Small intestine (tissue), 7 donors: ENCODE measurements around the gene UNKL. TPM values are rescaled to one million over a fixed set of nuclear protein-coding genes. Genes with fewer than 3 reads are reported as not detected.

Experiments
- DNase-seq, 2 donors: peaks; one replicate each; pipeline versions ENCODE4 v3.0.0 to v3.0.0-alpha.2; 2013
- FAIRE-seq: peaks from 2 replicates; lab custom pipeline; 2012; peaks lifted over from hg19 to GRCh38; lab: Jason Lieb, UNC
- H3K27ac ChIP-seq, 3 donors: one replicate each; pipeline ENCODE4 v1.5.1; 2013; ENCODE audit warnings: low read length in 2 of 3, mild to moderate bottlenecking in 2 of 3, control low read depth in 1 of 3, inconsistent platforms in 1 of 3, low read depth in 1 of 3, moderate library complexity in 1 of 3
- H3K27me3 ChIP-seq, 3 donors: one replicate each; pipeline ENCODE4 v1.6.1; 2013; ENCODE audit warnings: low read length in 3 of 3, inconsistent platforms in 1 of 3; ENCODE audit not compliant: control insufficient read depth in 3 of 3, insufficient read depth in 3 of 3
- H3K36me3 ChIP-seq, 3 donors: one replicate each; pipeline ENCODE4 v1.6.1; 2013; ENCODE audit warnings: low read length in 3 of 3, inconsistent platforms in 1 of 3, low read depth in 1 of 3, mild to moderate bottlenecking in 1 of 3, moderate library complexity in 1 of 3; ENCODE audit not compliant: control insufficient read depth in 3 of 3, insufficient read depth in 2 of 3
- H3K4me1 ChIP-seq, 3 donors: one replicate each; pipeline ENCODE4 v1.6.1; 2013; ENCODE audit warnings: low read length in 2 of 3, inconsistent platforms in 1 of 3, low read depth in 1 of 3, mild to moderate bottlenecking in 1 of 3, moderate library complexity in 1 of 3; ENCODE audit not compliant: control insufficient read depth in 3 of 3, insufficient read depth in 2 of 3
- H3K4me3 ChIP-seq, 3 donors: one replicate each; pipeline ENCODE4 v1.5.1; 2013; ENCODE audit warnings: low read length in 3 of 3, control low read depth in 1 of 3, inconsistent platforms in 1 of 3, low read depth in 1 of 3, mild to moderate bottlenecking in 1 of 3, moderate library complexity in 1 of 3
- H3K9me3 ChIP-seq, 2 donors: one replicate each; pipeline ENCODE4 v1.6.1; 2013; ENCODE audit warnings: low read depth in 1 of 2, low read length in 1 of 2; ENCODE audit not compliant: control insufficient read depth in 2 of 2, insufficient read depth in 1 of 2
- WGBS, 3 donors: extraction: QIAGEN DNeasy Blood & Tissue Kit; methylation state at CpG; one replicate each; pipeline ENCODE4 v1.1.7; 2013; 5-methylcytosine and 5-hydroxymethylcytosine counted together
- polyA plus RNA-seq, 4 donors: library from polyadenylated mRNA; stranded (reverse) in 3 of 4; unstranded in 1 of 4; fragments of 200-250 nt in 3 of 4; fragments of 120-200 nt in 1 of 4; gene quantifications; one replicate each; pipeline versions ENCODE4 v1.2.1 to v1.2.3, GENCODE V29; 2013
- donor health status: healthy with polysubstance abuse.
- donor health status: control.
- donor health status: control.
- donor health status: Bipolar disorder and iron deficiency.
- donor health status: healthy.

Gene UNKL
- polyA plus RNA-seq, 4 donors: 1.9 to 21.1 (median 4.6) TPM

DNA sequence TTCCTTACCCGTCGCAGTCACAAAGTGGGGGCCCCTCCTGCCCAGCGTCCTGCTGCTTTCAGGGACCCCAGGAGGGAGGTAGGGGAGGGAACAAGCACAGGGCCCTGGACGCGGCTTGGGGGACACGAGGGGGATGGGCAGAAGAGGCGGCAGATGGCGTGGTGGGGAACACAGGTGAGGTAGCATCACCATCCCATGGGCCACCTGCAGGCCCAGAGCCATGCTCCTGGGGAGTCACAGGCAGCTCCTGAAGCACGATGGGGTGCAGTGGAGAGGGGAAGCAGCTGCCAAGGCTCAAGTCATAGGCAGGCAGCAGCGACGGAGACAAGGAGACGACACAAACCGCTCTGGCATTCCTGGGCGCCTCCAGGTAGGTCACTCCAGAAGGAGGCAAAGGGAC, 10.8 kb downstream of the UNKL start:
- Histone ChIP-seq H3K9me3 (no peaks in the 10 kb centered on the region), H3K4me1 (peaks cover 0 to 9% (median 4%) of the 10 kb centered on the region in 3 donors), H3K27ac (no peak overlapping the region), H3K4me3 (no peak overlapping the region), H3K36me3 (peaks cover 6 to 87% (median 16%) of the 10 kb centered on the region in 3 donors), H3K27me3 (no peaks in the 10 kb centered on the region)
- no peak for FAIRE-seq
- WGBS, 3 donors: 86 to 93% (median 91%) methylated on average over 14 of the region's 14 CpGs
- no peak for DNase-seq

DNA sequence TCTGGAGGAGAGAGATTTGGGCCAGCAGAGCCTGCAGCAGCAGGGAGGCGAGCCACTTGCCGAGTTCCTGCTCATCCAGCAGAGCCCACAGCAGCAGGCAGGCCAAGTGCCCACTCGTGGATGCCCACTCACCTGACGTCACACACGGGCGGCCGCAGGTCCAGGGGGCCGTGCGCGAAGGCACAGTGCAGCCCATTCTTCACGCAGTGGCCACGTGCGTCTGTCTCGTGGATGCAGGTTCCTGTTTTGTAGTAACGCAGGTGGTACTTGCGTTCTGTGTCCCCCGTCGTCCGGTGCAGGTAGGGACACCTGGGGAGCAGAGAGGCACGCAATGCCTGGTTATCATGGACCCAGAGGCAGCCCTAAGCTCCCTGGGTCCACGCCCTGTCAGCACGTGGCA, 11.5 kb downstream of the UNKL start:
- peaks cover 6 to 94% (median 16%) of the 10 kb centered on the region in 3 donors for H3K36me3 ChIP-seq
- no peak for FAIRE-seq
- WGBS, 3 donors: 91 to 93% (median 91%) methylated on average over 22 of the region's 22 CpGs

DNA sequence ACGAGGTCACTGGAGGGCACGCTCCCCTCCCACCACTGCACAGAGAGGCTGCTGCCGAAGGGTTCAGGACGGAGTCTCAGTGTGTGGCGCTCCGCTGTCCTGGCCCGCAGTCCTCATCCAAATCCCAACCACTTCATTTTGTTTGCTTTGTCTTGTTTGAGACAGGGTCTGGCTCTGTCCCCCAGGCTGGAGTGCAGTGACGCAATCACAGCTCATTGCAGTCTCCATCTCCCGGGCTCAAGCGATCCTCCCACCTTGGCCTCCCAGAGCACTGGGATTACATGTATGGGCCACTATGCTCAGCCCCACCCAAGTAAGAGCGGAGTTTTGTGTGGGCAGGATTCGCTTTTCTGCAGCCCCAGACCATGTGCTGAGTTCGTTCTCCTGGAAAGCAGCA, 12.7 kb downstream of the UNKL start:
- H3K27ac ChIP-seq: no peak overlapping the region
- H3K4me3 ChIP-seq: no peak overlapping the region
- WGBS, 3 donors: 92 to 94% (median 93%) methylated on average over 13 of the region's 13 CpGs
- FAIRE-seq (no peak), DNase-seq (no peak)
- H3K9me3 ChIP-seq: no peaks in the 10 kb centered on the region
- no peaks in the 10 kb centered on the region for H3K27me3 ChIP-seq
- H3K4me1 ChIP-seq: no peaks in the 10 kb centered on the region
- peaks cover 8 to 90% (median 16%) of the 10 kb centered on the region in 3 donors for H3K36me3 ChIP-seq

More for the DNA sequence above, 11.5 kb downstream of the UNKL start:
- Histone ChIP-seq H3K27ac (no peak overlapping the region), H3K4me1 (peaks cover 0 to 4% (median 0%) of the 10 kb centered on the region in 3 donors), H3K4me3 (no peak overlapping the region), H3K9me3 (no peaks in the 10 kb centered on the region), H3K27me3 (no peaks in the 10 kb centered on the region)
- no peak for DNase-seq

DNA sequence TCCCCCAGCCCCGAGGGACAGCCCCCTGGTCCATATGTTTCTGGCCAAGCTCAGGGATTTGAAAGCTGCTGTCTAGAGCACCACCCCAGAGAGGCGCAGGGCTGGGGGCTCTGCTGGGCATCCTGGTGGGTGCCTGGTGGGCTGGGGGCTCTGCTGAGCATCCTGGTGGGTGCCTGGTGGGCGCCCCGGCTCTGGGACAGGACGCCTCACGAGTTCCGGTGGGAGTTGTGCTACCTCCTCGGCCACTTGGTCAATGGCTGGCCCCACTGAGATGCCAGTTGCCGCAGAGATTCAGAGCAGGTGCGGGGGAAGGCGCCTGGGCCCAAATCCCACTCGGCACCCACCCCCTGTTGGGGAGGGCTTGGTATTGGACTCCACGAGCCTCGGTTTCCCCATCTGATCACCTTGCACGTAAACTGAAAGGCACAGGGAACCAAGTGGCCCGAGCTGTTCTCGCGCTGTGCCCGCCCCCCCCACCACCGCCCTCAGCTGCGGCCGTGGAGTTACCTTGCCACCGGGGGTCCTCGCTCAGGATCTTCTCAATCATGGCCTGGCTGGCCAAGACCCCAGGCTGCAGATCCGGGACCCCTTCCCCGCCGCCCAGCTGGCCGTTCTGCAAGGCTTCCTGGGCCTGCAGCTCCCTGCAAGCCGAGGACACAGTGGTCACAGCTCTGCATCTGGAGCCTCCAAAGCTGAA, 13.3 kb downstream of the UNKL start:
- 91 to 96% (median 93%) methylated on average over 26 to 29 of the region's 29 CpGs for WGBS, 3 donors
- Histone ChIP-seq H3K36me3 (peaks cover 8 to 90% (median 16%) of the 10 kb centered on the region in 3 donors), H3K27ac (no peak overlapping the region), H3K4me1 (no peaks in the 10 kb centered on the region), H3K4me3 (no peak overlapping the region), H3K27me3 (no peaks in the 10 kb centered on the region), H3K9me3 (no peaks in the 10 kb centered on the region)
- FAIRE-seq (no peak), DNase-seq (no peak)

DNA sequence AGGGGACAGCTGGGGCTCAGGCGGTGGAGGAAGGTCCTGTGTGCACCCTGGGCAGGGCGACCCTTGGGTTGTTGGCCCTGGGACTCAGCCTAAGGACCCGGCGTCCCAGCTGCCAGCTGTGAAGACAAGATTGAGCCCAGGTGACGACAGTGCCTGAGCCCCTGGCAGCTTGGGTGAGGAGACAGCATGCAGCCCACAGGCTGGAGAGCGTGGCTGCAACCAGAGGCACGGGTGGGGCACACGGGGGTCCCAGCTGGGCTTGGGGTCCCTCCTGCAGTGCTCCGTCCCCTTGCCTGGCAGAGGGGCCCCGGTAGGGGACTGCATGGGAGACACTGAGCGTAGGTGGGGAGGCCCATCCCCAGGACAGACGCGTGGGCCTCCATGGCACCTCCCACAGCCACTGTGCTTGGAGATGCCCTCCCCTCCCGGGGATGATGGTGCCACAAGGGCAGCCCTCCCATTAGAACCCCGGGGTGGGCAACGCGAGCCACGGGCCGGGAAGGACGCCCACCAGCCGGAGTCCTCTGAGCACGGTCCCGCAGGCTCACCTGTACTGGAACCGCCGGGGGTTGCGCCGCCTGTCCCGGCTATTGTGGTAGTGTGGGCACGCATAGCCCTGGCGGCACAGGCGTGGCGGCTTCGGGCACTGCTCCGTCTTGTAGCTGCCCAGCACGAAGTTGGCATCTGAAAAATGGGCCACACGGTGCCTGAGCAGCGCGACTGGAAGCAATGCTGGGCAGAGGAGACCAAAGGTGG, 15.5 kb downstream of the UNKL start:
- Histone ChIP-seq H3K27ac (no peak overlapping the region), H3K4me1 (no peaks in the 10 kb centered on the region), H3K4me3 (no peak overlapping the region), H3K9me3 (no peaks in the 10 kb centered on the region), H3K27me3 (no peaks in the 10 kb centered on the region), H3K36me3 (peaks cover 11 to 86% (median 14%) of the 10 kb centered on the region in 3 donors)
- 96 to 98% (median 96%) methylated on average over 28 to 38 of the region's 38 CpGs for WGBS, 3 donors
- DNase-seq: no peak
- FAIRE-seq: no peak

DNA sequence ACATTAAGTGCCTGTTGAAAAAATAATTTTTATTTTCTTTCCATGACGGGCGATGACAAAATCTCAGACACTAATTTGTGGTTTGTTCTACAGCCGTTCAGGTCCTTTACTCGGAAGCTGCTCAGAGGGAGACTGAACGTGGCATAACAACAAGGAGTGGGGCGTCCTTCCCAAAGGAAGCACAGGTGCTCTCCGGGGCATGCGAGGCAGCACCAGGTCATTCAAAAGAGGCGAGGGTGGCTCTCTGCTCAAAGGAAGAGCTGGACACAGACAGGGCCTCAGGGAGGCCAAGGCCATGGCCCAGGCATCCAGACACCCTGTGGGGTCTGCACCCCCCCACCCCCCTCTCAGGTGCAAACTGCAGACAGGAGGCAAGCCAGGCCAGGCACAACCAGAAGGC, 16.2 kb downstream of the UNKL start:
- FAIRE-seq (no peak), DNase-seq (no peak)
- WGBS, 3 donors: 95 to 96% (median 95%) methylated on average over 9 of the region's 9 CpGs
- no peak overlapping the region for H3K4me3 ChIP-seq
- no peaks in the 10 kb centered on the region for H3K9me3 ChIP-seq
- H3K27me3 ChIP-seq: no peaks in the 10 kb centered on the region
- peaks cover 17 to 86% (median 20%) of the 10 kb centered on the region in 3 donors for H3K36me3 ChIP-seq
- H3K4me1 ChIP-seq: no peaks in the 10 kb centered on the region
- H3K27ac ChIP-seq: no peak overlapping the region

DNA sequence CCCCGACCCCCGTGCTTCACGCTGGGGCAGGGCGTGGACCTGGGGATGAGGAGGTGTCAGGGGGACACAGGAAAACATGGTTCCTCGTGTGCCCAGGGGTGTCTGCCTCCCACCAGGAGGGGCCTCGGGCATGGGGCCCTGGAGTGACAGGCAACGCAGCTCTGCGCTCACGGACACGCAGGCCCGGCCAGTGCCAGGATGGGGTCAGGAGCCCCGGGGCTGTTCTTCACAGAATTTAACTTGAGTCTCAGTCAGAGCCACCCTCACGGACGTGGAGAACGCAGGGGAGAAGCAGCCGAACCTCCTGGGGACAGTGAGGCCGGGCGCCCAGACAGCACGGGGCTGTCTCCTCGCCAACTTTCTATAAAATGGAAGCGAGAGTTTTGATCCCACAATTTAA, 16.7 kb downstream of the UNKL start:
- FAIRE-seq (no peak), DNase-seq (no peak)
- 94 to 95% (median 94%) methylated on average over 17 to 21 of the region's 21 CpGs for WGBS, 3 donors
- Histone ChIP-seq H3K27me3 (no peaks in the 10 kb centered on the region), H3K27ac (no peak overlapping the region), H3K4me3 (no peak overlapping the region), H3K36me3 (peaks cover 18 to 86% (median 21%) of the 10 kb centered on the region in 3 donors), H3K9me3 (no peaks in the 10 kb centered on the region), H3K4me1 (no peaks in the 10 kb centered on the region)

DNA sequence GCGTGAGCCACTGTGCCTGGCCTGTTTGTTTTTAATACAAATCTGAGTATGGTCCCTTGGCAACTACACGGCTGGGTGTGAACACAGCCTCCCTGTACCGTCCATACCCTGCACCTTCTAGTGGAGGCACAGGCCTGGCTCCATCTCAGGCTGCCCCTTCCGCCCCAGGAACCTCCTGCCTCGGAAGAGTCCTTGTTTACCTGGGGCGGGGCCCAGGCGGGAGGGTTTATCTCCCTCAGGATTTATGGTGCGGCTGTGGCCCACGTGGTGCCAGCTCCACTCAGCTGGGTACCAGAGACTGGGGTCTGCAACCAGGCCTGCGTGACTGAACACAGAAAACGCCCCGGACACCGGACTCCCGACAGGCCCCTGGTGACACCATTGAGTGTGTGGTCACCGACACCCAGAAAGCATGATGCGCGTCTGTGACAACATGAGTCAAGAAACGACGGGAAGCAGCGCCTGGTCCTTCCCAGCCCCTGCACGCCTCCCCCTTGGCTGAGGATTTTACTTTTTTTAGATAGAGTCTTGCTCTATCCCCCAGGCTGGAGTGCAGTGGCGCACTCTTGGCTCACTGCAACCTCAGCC, 19.0 kb downstream of the UNKL start:
- Histone ChIP-seq H3K36me3 (peaks cover 16 to 83% (median 16%) of the 10 kb centered on the region in 3 donors), H3K9me3 (no peaks in the 10 kb centered on the region), H3K27me3 (no peaks in the 10 kb centered on the region), H3K27ac (no peak overlapping the region), H3K4me3 (no peak overlapping the region), H3K4me1 (no peaks in the 10 kb centered on the region)
- WGBS, 3 donors: 68 to 83% (median 82%) methylated on average over 22 of the region's 22 CpGs
- FAIRE-seq (no peak), DNase-seq (peak in 1 of 2 donors; percentile 23)
